Measurements from ENCODE around the gene SLC37A1.

Gene SLC37A1

GRCh38 chr21:42527489-42528158, 14.0 kb downstream of the SLC37A1 start:
- no peak for DNase-seq (ENCODE audit: low read depth)

GRCh38 chr21:42530167-42530518, 16.5 kb downstream of the SLC37A1 start:
- no peak for DNase-seq (ENCODE audit: low read depth)

- no peak for DNase-seq (ENCODE audit: low read depth)
These were observed 18.1 kb downstream of the SLC37A1 start for GRCh38 chr21:42531771-42532170.

- no peak for DNase-seq (ENCODE audit: low read depth)
These were observed 19.0 kb downstream of the SLC37A1 start for GRCh38 chr21:42532466-42533181.

- DNase-seq (ENCODE audit: low read depth), result no peak
These were observed 19.8 kb downstream of the SLC37A1 start for GRCh38 chr21:42533306-42533962.

- DNase-seq (ENCODE audit: low read depth), result no peak
These were observed 20.3 kb downstream of the SLC37A1 start for GRCh38 chr21:42533963-42534355.

GRCh38 chr21:42534421-42535378, 21.0 kb downstream of the SLC37A1 start:
- DNase-seq (ENCODE audit: low read depth), result no peak

- DNase-seq (ENCODE audit: low read depth), result no peak
These were observed 22.0 kb downstream of the SLC37A1 start for GRCh38 chr21:42535602-42536171.

GRCh38 chr21:42536601-42537000, 22.9 kb downstream of the SLC37A1 start:
- no peak for DNase-seq (ENCODE audit: low read depth)

GRCh38 chr21:42537106-42537742, 23.6 kb downstream of the SLC37A1 start:
- no peak for DNase-seq (ENCODE audit: low read depth)

- DNase-seq (ENCODE audit: low read depth), result no peak
These were observed 25.0 kb downstream of the SLC37A1 start for GRCh38 chr21:42538479-42539275.

- DNase-seq (ENCODE audit: low read depth), result no peak
These were observed 25.7 kb downstream of the SLC37A1 start for GRCh38 chr21:42539342-42539741.

GRCh38 chr21:42539931-42540343, 26.3 kb downstream of the SLC37A1 start:
- DNase-seq (ENCODE audit: low read depth), result no peak

GRCh38 chr21:42540396-42540795, 26.7 kb downstream of the SLC37A1 start:
- DNase-seq (ENCODE audit: low read depth), result no peak

- no peak for DNase-seq (ENCODE audit: low read depth)
These were observed 27.5 kb downstream of the SLC37A1 start for GRCh38 chr21:42541174-42541573.

- no peak for DNase-seq (ENCODE audit: low read depth)
These were observed 28.0 kb downstream of the SLC37A1 start for GRCh38 chr21:42541618-42542017.

- no peak for DNase-seq (ENCODE audit: low read depth)
These were observed 28.5 kb downstream of the SLC37A1 start for GRCh38 chr21:42542196-42542595.

- DNase-seq (ENCODE audit: low read depth), result no peak
These were observed 28.9 kb downstream of the SLC37A1 start for GRCh38 chr21:42542596-42542995.

GRCh38 chr21:42543106-42543847, 29.6 kb downstream of the SLC37A1 start:
- DNase-seq (ENCODE audit: low read depth), result no peak

GRCh38 chr21:42544544-42544943, 30.9 kb downstream of the SLC37A1 start:
- DNase-seq (ENCODE audit: low read depth), result no peak
